ENCODE measurements around the gene PLEKHM3. TPM values are rescaled to one million over a fixed set of nuclear protein-coding genes. Genes with fewer than 3 reads are reported as not detected.

Gene PLEKHM3
- total and polyA plus RNA-seq, 2 experiments from 2014 or later: 4.9 to 6.6 TPM

- Histone ChIP-seq H3K36me3 (ENCODE audit: low read depth) (no peaks in the 10 kb centered on the region), H2AFZ (no peak overlapping the region), H4K20me1 (ENCODE audit: insufficient read depth) (no peaks in the 10 kb centered on the region), H3K9ac (no peak overlapping the region), H3K4me2 (ENCODE audit: unreplicated experiment) (no peak overlapping the region), H3K27me3 (replicated peaks; ENCODE audit: insufficient read depth) (no peaks in the 10 kb centered on the region), H3K9me2 (ENCODE audit: insufficient read depth) (no peaks in the 10 kb centered on the region), H3K27ac (no peak overlapping the region), H3F3A (ENCODE audit: insufficient read depth) (peaks cover 5% of the 10 kb centered on the region; the same call in 1 of the 2 replicates), H3K79me2 (ENCODE audit: insufficient read depth) (no peaks in the 10 kb centered on the region), H3K4me1 (ENCODE audit: insufficient read depth) (peaks cover 8% of the 10 kb centered on the region; the same call in 1 of the 2 replicates), H3K4me3 (no peak overlapping the region), H3K9me3 (ENCODE audit: low read depth) (no peaks in the 10 kb centered on the region)
- 85 to 89% methylated on average over 4 of the region's 4 CpGs for WGBS, 2 experiments (ENCODE audit: low coverage in 1 of 2, low lambda C conversion rate in 2 of 2, missing lambda C conversion rate in 2 of 2)
- in situ Hi-C loops (cut with MboI): loop anchor here (10.0 kb wide), 1 partner anchor 321 kb away; no protein-coding TSS in a partner anchor
- TF ChIP-seq EZH2phosphoT487 (IDR thresholded peaks at IDR 0.05; ENCODE audit: insufficient read depth, low read depth) (no peak), EZH2 (IDR thresholded peaks at IDR 0.05; ENCODE audit: insufficient read depth, poor library complexity, severe bottlenecking) (no peak)
- DNase-seq: no peak
These were observed 40.7 kb upstream of the PLEKHM3 start for GRCh38 chr2:208066016-208066415.

- in situ Hi-C loops (cut with MboI): loop anchor here (10.0 kb wide), 1 partner anchor 321 kb away; no protein-coding TSS in a partner anchor
- Histone ChIP-seq H2AFZ (no peak overlapping the region), H3K27ac (no peak overlapping the region)
These were observed 40.1 kb upstream of the PLEKHM3 start for GRCh38 chr2:208065476-208065875.

GRCh38 chr2:208064220-208064961 lies 39.1 kb upstream of the PLEKHM3 start:
- H2AFZ ChIP-seq: no peak overlapping the region
- WGBS, 2 experiments (ENCODE audit: low coverage in 1 of 2, low lambda C conversion rate in 2 of 2, missing lambda C conversion rate in 2 of 2): 76 to 79% methylated on average over 8 of the region's 8 CpGs
- in situ Hi-C loops (cut with MboI): loop anchor here (10.0 kb wide), 1 partner anchor 320 kb away; no protein-coding TSS in a partner anchor

More at GRCh38 chr2:208065476-208065875, 40.1 kb upstream of the PLEKHM3 start:
- H3K4me1 ChIP-seq (ENCODE audit: insufficient read depth): peaks cover 8% of the 10 kb centered on the region; the same call in 1 of the 2 replicates
- H3K4me2 ChIP-seq (ENCODE audit: unreplicated experiment): no peak overlapping the region
- WGBS, 2 experiments (ENCODE audit: low coverage in 1 of 2, low lambda C conversion rate in 2 of 2, missing lambda C conversion rate in 2 of 2): 72 to 73% methylated on average over 5 of the region's 5 CpGs
- no peak overlapping the region for H3K9ac ChIP-seq
- no peak overlapping the region for H3K4me3 ChIP-seq
- no peak for DNase-seq
- no peaks in the 10 kb centered on the region for H3K27me3 ChIP-seq (replicated peaks; ENCODE audit: insufficient read depth)
- no peaks in the 10 kb centered on the region for H3K79me2 ChIP-seq (ENCODE audit: insufficient read depth)
- no peaks in the 10 kb centered on the region for H3K9me2 ChIP-seq (ENCODE audit: insufficient read depth)
- TF ChIP-seq EZH2 (IDR thresholded peaks at IDR 0.05; ENCODE audit: insufficient read depth, poor library complexity, severe bottlenecking) (no peak), EZH2phosphoT487 (IDR thresholded peaks at IDR 0.05; ENCODE audit: insufficient read depth, low read depth) (no peak)
- peaks cover 5% of the 10 kb centered on the region; the same call in 1 of the 2 replicates for H3F3A ChIP-seq (ENCODE audit: insufficient read depth)
- no peaks in the 10 kb centered on the region for H4K20me1 ChIP-seq (ENCODE audit: insufficient read depth)
- H3K36me3 ChIP-seq (ENCODE audit: low read depth): no peaks in the 10 kb centered on the region
- no peaks in the 10 kb centered on the region for H3K9me3 ChIP-seq (ENCODE audit: low read depth)

GRCh38 chr2:208062961-208063360 lies 37.6 kb upstream of the PLEKHM3 start:
- Histone ChIP-seq H3K9me2 (ENCODE audit: insufficient read depth) (no peaks in the 10 kb centered on the region), H3K9ac (no peak overlapping the region), H3K27me3 (replicated peaks; ENCODE audit: insufficient read depth) (no peaks in the 10 kb centered on the region), H3K4me3 (no peak overlapping the region), H3F3A (ENCODE audit: insufficient read depth) (no peaks in the 10 kb centered on the region), H3K79me2 (ENCODE audit: insufficient read depth) (no peaks in the 10 kb centered on the region), H3K9me3 (ENCODE audit: low read depth) (no peaks in the 10 kb centered on the region), H3K27ac (no peak overlapping the region), H4K20me1 (ENCODE audit: insufficient read depth) (no peaks in the 10 kb centered on the region), H3K4me1 (ENCODE audit: insufficient read depth) (no peaks in the 10 kb centered on the region), H2AFZ (no peak overlapping the region), H3K4me2 (ENCODE audit: unreplicated experiment) (no peak overlapping the region), H3K36me3 (ENCODE audit: low read depth) (no peaks in the 10 kb centered on the region)
- no peak for TF ChIP-seq EZH2phosphoT487 (IDR thresholded peaks at IDR 0.05; ENCODE audit: insufficient read depth, low read depth)
- TF ChIP-seq EZH2 (IDR thresholded peaks at IDR 0.05; ENCODE audit: insufficient read depth, poor library complexity, severe bottlenecking): no peak
- WGBS, 2 experiments (ENCODE audit: low coverage in 1 of 2, low lambda C conversion rate in 2 of 2, missing lambda C conversion rate in 2 of 2): 50 to 53% methylated on average over 2 of the region's 2 CpGs
- no peak for DNase-seq
- in situ Hi-C loops (cut with MboI): loop anchor here (10.0 kb wide), 1 partner anchor 318 kb away; no protein-coding TSS in a partner anchor

More at GRCh38 chr2:208064220-208064961, 39.1 kb upstream of the PLEKHM3 start:
- TF ChIP-seq EZH2phosphoT487 (IDR thresholded peaks at IDR 0.05; ENCODE audit: insufficient read depth, low read depth) (no peak), EZH2 (IDR thresholded peaks at IDR 0.05; ENCODE audit: insufficient read depth, poor library complexity, severe bottlenecking) (no peak)
- H3K9me2 ChIP-seq (ENCODE audit: insufficient read depth): no peaks in the 10 kb centered on the region
- H3K27ac ChIP-seq: peak overlapping the region; percentile 50
- no peak overlapping the region for H3K9ac ChIP-seq
- no peaks in the 10 kb centered on the region for H3K36me3 ChIP-seq (ENCODE audit: low read depth)
- H3K4me3 ChIP-seq: no peak overlapping the region
- H3K4me1 ChIP-seq (ENCODE audit: insufficient read depth): peaks cover 6% of the 10 kb centered on the region; the same call in 1 of the 2 replicates
- H4K20me1 ChIP-seq (ENCODE audit: insufficient read depth): no peaks in the 10 kb centered on the region
- no peaks in the 10 kb centered on the region for H3K9me3 ChIP-seq (ENCODE audit: low read depth)
- H3F3A ChIP-seq (ENCODE audit: insufficient read depth): peaks cover 5% of the 10 kb centered on the region; the same call in 1 of the 2 replicates
- DNase-seq: peak; percentile 95
- no peak overlapping the region for H3K4me2 ChIP-seq (ENCODE audit: unreplicated experiment)
- H3K27me3 ChIP-seq (replicated peaks; ENCODE audit: insufficient read depth): no peaks in the 10 kb centered on the region
- H3K79me2 ChIP-seq (ENCODE audit: insufficient read depth): no peaks in the 10 kb centered on the region
